ENCODE measurements around the gene ODC1.

Gene ODC1

GRCh38 chr2:10457846-10458598 is 9.9 kb upstream of the ODC1 start:
- peak overlapping the region; percentile 85 for H3K27ac ChIP-seq
- TF ChIP-seq ZFX (IDR thresholded peaks at IDR 0.05): no peak
- no peak for TF ChIP-seq CTCF (conservative IDR thresholded peaks at IDR 0.05)

DNA sequence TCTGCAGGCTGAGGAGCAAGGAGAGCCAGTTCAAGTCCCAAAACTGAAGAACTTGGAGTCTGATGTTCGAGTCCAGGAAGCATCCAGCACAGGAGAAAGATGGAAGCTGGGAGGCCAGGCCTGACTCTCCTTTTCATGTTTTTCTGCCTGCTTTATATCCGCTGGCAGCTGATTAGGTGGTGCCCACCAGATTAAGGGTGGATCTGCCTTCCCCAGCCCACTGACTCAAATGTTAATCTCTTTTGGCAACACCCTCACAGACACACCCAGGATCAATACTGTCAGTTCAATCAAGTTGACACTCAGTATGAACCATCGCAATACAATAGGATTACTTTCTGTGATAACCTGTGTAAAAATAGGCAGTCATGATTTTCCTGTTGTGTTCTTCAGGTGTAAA is 9.1 kb upstream of the ODC1 start:
- H3K27ac ChIP-seq: peak overlapping the region; percentile 85

- TF ChIP-seq ZFX (IDR thresholded peaks at IDR 0.05) (no peak), CTCF (conservative IDR thresholded peaks at IDR 0.05) (no peak)
- peak overlapping the region; percentile 99 for H3K27ac ChIP-seq
These were observed 6.4 kb upstream of the ODC1 start for GRCh38 chr2:10454505-10454904.

DNA sequence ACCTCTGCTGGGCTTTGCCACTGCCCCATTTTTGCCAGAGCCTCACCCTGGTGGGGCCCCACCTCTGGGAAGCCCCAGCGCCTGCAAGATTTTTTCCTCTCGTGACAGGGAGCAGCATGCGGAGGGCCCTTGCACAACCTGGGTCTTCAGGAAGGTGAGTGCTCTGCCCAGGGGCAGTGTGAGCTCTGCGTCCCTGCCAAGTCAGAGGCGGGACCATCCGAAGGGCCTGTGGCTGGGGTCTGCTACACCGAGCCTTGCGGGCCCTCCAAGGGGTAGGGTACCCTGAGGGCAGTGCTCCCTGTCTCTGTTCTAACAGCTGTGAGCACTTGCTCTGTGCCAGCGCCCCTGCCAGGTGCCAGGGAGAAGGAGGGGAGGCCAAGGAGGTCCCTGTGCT is 5.8 kb upstream of the ODC1 start:
- H3K27ac ChIP-seq: peak overlapping the region; percentile 99
- no peak for TF ChIP-seq CTCF (conservative IDR thresholded peaks at IDR 0.05)

DNA sequence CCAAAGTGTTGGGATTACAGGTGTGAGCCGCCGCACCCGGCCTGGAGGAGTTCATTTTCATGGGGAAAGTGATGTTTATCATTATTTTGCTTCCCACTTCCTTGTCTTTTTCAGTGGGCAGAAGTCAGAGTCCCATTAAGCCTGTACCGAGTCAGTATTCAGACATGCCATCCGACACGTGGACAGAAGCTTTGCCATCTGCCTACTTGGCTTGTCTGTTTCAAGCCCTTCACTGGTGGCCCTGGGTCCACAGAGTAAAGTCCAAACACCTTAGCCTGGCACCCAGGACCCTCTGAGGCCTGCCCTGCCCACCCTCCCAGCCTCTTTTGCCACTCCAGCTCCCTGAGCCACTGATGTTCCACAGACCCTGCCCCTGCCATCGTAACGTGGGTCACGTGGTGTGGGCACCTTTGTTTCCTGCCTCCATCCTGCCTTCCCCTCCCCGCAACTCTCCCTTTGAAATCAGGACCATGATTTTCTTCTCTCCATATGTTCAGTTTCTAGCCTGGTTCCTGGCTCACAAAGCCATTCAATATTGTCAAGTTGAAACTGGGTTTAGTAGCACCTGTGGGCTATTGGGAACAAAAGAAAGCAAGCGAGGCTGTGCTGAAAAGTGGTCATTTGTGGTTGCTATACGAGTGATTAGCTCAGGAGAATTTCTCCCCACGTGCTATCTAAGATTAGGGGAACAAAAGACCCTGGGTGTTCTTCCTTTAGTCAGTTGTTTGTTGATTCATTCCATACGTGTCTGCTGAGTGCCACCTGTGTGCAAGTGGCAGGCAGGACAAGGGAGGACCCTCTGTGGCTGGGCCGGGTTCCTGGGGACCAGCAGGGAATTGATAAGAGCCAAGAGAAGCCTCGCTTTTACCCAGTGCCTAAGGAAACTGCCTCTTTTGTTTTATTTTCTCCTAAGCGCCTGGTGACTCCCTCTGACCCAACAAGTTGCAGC is 5.1 kb upstream of the ODC1 start:
- no peak for TF ChIP-seq CTCF (conservative IDR thresholded peaks at IDR 0.05)
- no peak for TF ChIP-seq ZFX (IDR thresholded peaks at IDR 0.05)
- H3K27ac ChIP-seq: peak overlapping the region; percentile 99

GRCh38 chr2:10452312-10452711 is 4.2 kb upstream of the ODC1 start:
- TF ChIP-seq CTCF (conservative IDR thresholded peaks at IDR 0.05) (no peak), ZFX (IDR thresholded peaks at IDR 0.05) (no peak)
- H3K27ac ChIP-seq: peak overlapping the region; percentile 99

GRCh38 chr2:10451819-10452218 is 3.7 kb upstream of the ODC1 start:
- H3K27ac ChIP-seq: peak overlapping the region; percentile 99
- no peak for TF ChIP-seq CTCF (conservative IDR thresholded peaks at IDR 0.05)
- TF ChIP-seq ZFX (IDR thresholded peaks at IDR 0.05): no peak

All from C4-2B (cell line).